ENCODE measurements around the gene TSKU.

DNA sequence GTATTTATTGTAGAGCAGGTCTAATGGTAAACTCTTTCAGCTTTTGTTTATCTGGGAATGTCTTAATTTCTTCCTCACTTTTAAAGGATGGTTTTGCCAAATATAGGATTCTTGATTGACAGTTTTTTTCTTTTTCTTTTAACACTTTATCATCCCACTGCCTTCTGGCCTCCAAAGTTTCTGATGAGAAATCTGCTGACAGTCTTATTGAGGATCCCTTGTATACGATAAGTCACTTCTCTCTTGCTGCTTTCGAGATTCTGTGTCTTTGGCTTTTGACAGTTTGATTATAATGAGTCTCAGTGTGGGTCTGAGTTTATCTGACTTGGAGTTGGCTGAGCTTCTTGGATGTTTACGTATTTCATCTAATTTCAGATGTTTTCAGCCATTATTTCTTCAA is 6.7 kb upstream of the TSKU start:
- TF ChIP-seq, protein P1, sequence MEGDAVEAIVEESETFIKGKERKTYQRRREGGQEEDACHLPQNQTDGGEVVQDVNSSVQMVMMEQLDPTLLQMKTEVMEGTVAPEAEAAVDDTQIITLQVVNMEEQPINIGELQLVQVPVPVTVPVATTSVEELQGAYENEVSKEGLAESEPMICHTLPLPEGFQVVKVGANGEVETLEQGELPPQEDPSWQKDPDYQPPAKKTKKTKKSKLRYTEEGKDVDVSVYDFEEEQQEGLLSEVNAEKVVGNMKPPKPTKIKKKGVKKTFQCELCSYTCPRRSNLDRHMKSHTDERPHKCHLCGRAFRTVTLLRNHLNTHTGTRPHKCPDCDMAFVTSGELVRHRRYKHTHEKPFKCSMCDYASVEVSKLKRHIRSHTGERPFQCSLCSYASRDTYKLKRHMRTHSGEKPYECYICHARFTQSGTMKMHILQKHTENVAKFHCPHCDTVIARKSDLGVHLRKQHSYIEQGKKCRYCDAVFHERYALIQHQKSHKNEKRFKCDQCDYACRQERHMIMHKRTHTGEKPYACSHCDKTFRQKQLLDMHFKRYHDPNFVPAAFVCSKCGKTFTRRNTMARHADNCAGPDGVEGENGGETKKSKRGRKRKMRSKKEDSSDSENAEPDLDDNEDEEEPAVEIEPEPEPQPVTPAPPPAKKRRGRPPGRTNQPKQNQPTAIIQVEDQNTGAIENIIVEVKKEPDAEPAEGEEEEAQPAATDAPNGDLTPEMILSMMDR (IDR thresholded peaks at IDR 0.05; ENCODE audit: low read length), result no peak
- TF ChIP-seq EZH2 (optimal IDR thresholded peaks at IDR 0.05; ENCODE audit: low read depth, low read length) (no peak), EZH2phosphoT487 (IDR thresholded peaks at IDR 0.05; ENCODE audit: low read length) (no peak)

All from MM.1S (cell line).